DMS79 treated with DMSO at 0.1 percent for 48 hours (cell line): ENCODE measurements around the gene CCDC33.

Experiments used
- DNase-seq: peaks from one replicate; lab custom pipeline; 2025; lab: John Stamatoyannopoulos, UW

The CCDC33 gene

GRCh38 chr15:74229686-74230085, 6.4 kb upstream of the CCDC33 start:
- DNase-seq, result no peak

DNA sequence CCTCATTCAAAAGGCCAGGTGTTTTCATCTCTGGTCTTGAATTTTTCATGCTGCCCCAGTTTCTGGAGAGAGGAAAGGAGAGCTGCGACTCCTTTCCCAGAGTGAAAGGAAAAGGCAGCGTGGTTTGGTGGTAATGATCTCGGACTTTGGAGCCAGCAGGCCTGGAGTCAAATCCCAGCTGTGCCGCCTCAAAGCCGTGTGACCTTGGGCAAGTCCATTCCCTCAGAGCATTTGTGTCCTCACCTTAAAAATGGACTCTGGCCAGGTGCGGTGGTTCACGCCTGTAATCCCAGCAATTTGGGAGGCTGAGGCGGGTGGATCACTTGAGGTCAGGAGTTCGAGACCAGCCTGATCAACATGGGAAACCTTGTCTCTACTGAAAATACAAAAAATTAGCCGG, 4.7 kb upstream of the CCDC33 start:
- DNase-seq, result no peak

GRCh38 chr15:74233373-74233772, 2.8 kb upstream of the CCDC33 start:
- no peak for DNase-seq

DNA sequence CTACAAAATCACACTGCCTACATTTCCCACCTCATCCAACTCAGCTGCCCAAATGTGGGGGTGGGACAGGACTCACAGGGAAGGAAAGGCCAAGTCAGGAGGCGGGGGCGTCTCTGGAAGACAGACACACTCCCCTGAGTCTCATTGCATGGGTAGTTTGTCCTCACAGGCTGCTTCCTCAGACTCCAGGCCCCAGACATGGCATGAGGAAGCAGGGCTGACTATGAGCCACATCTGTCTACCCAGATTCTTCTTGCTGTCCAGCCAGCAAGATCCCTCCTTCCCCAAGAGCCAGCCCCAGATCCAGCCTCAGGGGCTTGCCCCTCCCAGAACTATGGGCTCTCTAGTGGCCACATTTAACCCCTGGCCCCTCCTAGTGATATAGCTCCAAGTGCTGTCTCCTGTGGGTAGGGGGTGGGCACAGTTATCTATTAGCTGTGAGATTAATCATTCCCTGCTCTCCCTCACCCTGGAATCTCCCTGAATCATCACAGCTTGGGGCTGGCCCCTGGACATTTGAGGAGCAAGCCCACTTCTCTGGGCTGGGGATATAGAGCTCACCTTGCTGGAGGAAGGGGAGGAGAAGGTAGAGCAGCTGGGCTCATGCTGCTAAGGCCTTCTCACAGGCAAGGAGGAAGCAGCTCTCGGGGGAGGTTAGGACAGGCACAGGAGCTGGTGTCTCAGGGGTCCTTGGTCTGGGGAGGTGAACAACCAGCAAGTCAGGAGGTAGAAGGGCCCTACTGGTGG, 2.1 kb upstream of the CCDC33 start:
- no peak for DNase-seq

DNA sequence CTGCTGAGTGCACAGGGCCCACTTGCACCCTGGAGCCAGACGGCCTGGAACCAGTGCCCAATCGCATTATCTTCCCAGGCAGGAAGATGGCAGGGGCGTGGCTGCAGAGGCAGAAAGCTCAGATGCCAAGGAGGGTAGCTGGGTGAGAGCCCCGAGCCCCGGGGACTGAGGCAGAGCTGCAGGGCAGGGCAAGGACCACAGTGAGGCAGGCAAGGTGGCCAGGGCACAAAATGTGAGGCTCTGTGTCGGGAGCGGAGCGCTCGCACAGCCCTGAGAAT, 1.6 kb upstream of the CCDC33 start:
- no peak for DNase-seq

DNA sequence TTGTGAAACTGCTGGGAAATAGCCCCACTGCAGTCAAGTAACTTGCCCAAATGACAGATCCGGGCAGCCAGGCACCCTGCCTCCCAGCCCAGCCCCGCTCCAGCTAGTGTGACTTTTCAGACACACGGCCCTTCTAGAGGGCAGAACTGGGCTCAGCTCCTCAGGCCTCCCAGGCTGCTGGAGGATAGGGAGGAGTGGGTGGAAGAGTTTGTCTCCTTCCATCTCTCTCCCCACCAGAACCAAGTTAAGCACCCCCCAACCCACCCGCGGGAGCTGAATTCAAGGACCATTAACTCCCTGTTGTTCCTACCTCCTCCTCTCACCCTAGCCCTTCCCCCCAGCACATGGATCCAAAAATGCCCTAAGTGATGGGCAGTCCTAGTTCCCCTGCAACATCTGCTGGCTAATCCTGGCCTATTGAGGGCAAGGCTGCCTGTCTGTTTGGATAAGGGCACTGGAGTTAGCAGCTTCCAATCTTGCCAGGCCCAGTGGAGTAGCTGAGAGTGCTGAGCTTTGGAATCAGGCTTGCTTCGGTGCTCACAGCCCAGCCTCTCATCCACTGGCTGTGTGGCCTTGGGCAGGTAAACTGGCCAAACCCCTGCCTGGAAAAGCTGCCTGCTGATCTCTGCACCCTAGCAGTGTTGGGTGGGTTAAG, 3.1 kb downstream of the CCDC33 start:
- peak; percentile 38 for DNase-seq

GRCh38 chr15:74240002-74240568, 4.0 kb downstream of the CCDC33 start:
- DNase-seq, result peak; percentile 86

- no peak for DNase-seq
Measured at GRCh38 chr15:74240897-74241614, 4.9 kb downstream of the CCDC33 start.

- no peak for DNase-seq
Measured at GRCh38 chr15:74242441-74243185, 6.5 kb downstream of the CCDC33 start.

- peak; percentile 33 for DNase-seq
Measured at GRCh38 chr15:74243431-74243830, 7.3 kb downstream of the CCDC33 start.

GRCh38 chr15:74244822-74245341, 8.8 kb downstream of the CCDC33 start:
- no peak for DNase-seq

- peak; percentile 63 for DNase-seq
Measured at GRCh38 chr15:74245342-74245931, 9.3 kb downstream of the CCDC33 start.

- no peak for DNase-seq
Measured at GRCh38 chr15:74250266-74250665, 14.1 kb downstream of the CCDC33 start.

DNA sequence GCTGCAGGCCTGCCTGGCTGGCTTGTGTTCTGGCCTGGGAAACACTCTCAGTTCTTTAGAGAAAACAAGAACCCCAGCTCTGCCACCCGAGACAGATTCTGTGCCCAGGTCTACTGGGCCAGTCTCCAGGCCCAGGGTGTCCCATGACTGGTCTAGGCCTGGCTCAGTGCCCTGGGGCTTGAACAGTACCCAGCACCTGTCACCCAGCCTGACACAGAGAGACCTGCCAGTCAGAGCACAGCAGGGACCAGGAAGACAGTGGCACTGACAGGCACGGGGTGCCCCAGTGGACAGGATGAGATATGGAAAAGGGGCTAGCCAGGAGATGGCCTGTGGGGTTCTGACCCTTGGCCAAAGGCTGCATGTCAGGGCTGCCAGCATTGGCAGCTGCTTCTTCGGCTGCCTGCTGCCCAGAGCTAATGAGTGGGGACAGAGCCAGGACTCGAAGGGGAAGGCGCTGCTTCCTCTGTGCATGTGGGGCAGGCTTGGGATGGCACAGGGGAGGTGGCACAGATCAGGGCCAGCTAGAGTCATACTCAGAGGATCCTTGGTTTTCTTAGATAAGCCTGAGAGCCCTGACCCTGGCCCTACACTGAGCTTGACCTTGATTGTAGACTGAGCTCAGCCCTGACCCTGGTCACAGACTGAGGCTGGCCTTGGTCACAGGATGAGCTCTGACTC, 15.1 kb downstream of the CCDC33 start:
- DNase-seq, result no peak

- DNase-seq, result no peak
Measured at GRCh38 chr15:74252291-74252690, 16.2 kb downstream of the CCDC33 start.

DNA sequence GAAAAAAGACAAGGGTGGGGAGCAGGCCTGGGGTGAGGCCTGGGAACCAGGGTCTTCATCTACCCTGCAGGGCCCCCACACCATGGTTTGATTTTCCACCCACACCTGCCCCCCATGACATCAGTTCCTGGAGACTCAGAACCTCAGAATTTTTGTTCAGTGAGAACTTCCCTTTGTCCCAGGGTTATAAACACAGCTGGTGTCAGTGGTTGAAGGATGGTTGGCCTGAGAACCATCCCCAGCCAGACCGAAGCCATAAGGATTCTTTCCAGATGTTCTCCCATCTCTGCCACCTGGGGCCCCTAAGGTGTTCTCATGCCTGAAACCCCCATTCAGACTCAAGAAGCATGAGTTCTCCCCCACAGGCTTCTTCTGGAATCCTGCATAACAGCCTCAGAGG, 16.6 kb downstream of the CCDC33 start:
- no peak for DNase-seq

GRCh38 chr15:74253211-74253921, 17.2 kb downstream of the CCDC33 start:
- no peak for DNase-seq

- peak; percentile 41 for DNase-seq
Measured at GRCh38 chr15:74257105-74257504, 21.0 kb downstream of the CCDC33 start.

GRCh38 chr15:74257623-74258022, 21.5 kb downstream of the CCDC33 start:
- no peak for DNase-seq
